HL-60 (cell line): Measurements from ENCODE around the gene ACSL5.

ENCODE experiments used
- CTCF ChIP-seq: IDR thresholded peaks from one replicate; pipeline ENCODE4 v1.5.1; 2011; ENCODE audit warnings: low read length, control low read depth, inconsistent platforms; ENCODE audit not compliant: insufficient read depth
- GABPA ChIP-seq: IDR thresholded peaks from 2 replicates; pipeline ENCODE4 v1.6.1; 2012; ENCODE audit warnings: low read depth
- POLR2AphosphoS5 ChIP-seq: IDR thresholded peaks from 2 replicates; pipeline ENCODE4 v1.6.1; 2012; ENCODE audit warnings: low read depth
- SPI1 ChIP-seq: IDR thresholded peaks from 2 replicates; pipeline ENCODE4 v1.6.1; 2012; ENCODE audit warnings: low read depth, mild to moderate bottlenecking, borderline replicate concordance
- TF ChIP-seq, protein P1 (sequence below): IDR thresholded peaks from 2 replicates; pipeline ENCODE4 v1.6.1; 2012; ENCODE audit warnings: low read depth; ENCODE audit not compliant: insufficient replicate concordance

DNA sequence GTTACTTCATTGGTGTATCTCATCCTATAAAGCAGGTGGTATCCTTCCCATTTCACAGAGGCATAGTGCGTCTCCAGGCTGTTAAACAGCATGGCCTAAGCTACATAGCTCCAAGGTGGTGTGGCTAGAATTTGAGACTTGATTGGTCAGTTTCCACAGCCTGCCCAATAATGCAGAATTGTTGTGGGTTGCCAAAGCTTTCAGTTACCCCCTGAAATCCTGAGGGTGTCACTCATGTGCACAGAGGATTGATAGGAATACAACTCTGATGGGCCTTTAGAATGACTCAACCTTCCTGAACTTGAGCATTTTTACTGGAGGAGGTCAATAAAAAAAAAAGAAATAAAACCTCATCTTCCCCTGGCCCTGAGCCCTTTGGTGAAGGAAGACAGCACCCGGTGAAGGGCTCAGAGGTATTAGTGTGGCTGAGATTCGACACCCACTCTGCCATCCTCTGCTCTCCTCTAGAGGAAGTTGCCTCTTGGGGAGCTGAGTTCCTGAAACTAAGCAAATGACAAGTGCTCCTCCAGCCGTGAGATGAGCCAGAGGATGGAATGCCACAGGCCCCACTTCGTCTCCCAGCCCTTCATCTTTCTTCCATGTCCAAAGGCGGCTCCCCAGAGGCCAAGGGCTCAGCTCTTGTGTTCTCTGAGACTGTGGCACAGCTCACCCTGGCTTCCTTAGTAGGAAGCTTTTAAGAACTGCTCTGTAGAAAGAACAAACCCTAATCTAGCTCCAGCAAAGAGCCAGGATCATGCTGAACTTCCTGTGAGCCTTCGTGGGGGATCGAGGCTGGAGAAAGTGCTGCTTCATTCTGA, 1.0 kb downstream of the ACSL5 start:
- TF ChIP-seq CTCF (no peak), POLR2AphosphoS5 (no peak), SPI1 (no peak; the same call in 1 of the 2 replicates), GABPA (no peak)
- TF ChIP-seq, protein P1, sequence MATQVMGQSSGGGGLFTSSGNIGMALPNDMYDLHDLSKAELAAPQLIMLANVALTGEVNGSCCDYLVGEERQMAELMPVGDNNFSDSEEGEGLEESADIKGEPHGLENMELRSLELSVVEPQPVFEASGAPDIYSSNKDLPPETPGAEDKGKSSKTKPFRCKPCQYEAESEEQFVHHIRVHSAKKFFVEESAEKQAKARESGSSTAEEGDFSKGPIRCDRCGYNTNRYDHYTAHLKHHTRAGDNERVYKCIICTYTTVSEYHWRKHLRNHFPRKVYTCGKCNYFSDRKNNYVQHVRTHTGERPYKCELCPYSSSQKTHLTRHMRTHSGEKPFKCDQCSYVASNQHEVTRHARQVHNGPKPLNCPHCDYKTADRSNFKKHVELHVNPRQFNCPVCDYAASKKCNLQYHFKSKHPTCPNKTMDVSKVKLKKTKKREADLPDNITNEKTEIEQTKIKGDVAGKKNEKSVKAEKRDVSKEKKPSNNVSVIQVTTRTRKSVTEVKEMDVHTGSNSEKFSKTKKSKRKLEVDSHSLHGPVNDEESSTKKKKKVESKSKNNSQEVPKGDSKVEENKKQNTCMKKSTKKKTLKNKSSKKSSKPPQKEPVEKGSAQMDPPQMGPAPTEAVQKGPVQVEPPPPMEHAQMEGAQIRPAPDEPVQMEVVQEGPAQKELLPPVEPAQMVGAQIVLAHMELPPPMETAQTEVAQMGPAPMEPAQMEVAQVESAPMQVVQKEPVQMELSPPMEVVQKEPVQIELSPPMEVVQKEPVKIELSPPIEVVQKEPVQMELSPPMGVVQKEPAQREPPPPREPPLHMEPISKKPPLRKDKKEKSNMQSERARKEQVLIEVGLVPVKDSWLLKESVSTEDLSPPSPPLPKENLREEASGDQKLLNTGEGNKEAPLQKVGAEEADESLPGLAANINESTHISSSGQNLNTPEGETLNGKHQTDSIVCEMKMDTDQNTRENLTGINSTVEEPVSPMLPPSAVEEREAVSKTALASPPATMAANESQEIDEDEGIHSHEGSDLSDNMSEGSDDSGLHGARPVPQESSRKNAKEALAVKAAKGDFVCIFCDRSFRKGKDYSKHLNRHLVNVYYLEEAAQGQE: no peak
